Ishikawa (cell line): ENCODE data around the gene ZNF479.

Experiments used
- CEBPB ChIP-seq: IDR thresholded peaks from 2 replicates; pipeline ENCODE4 v1.6.1; 2012
- CREB1 ChIP-seq: IDR thresholded peaks from 2 replicates; pipeline ENCODE4 v1.6.1; 2012; ENCODE audit warnings: low read depth
- EGR1 ChIP-seq: IDR thresholded peaks from 2 replicates; pipeline ENCODE4 v1.6.1; 2012
- EP300 ChIP-seq: IDR thresholded peaks from 2 replicates; pipeline ENCODE4 v1.6.1; 2012; ENCODE audit warnings: borderline replicate concordance
- FOXM1 ChIP-seq: IDR thresholded peaks from 2 replicates; pipeline ENCODE4 v1.6.1; 2012; ENCODE audit warnings: low read depth, borderline replicate concordance
- NFIC ChIP-seq: IDR thresholded peaks from 2 replicates; pipeline ENCODE4 v1.6.1; 2012
- RAD21 ChIP-seq: IDR thresholded peaks from 2 replicates; pipeline ENCODE4 v1.6.1; 2012; ENCODE audit warnings: low read depth
- REST ChIP-seq: IDR thresholded peaks from 2 replicates; pipeline ENCODE4 v1.6.1; 2012; ENCODE audit warnings: low read depth, mild to moderate bottlenecking
- TAF1 ChIP-seq: IDR thresholded peaks from 2 replicates; pipeline ENCODE4 v1.6.1; 2012; ENCODE audit warnings: low read depth, mild to moderate bottlenecking
- TCF12 ChIP-seq: IDR thresholded peaks from 2 replicates; pipeline ENCODE4 v1.6.1; 2012; ENCODE audit warnings: low read depth
- TEAD4 ChIP-seq: IDR thresholded peaks from 2 replicates; pipeline ENCODE4 v1.6.1; 2012
- YY1 ChIP-seq: IDR thresholded peaks from 2 replicates; pipeline ENCODE4 v1.6.1; 2012; ENCODE audit warnings: low read depth
- ZBTB7A ChIP-seq: IDR thresholded peaks from 2 replicates; pipeline ENCODE4 v1.6.1; 2012; ENCODE audit warnings: low read depth
- TF ChIP-seq, protein P1 (sequence below): IDR thresholded peaks from 2 replicates; pipeline ENCODE4 v1.6.1; 2012
- TF ChIP-seq, protein P2 (sequence below): IDR thresholded peaks from 2 replicates; pipeline ENCODE4 v1.6.1; 2012

Gene ZNF479

GRCh38 chr7:57178768-57179139 lies 46.5 kb upstream of the ZNF479 start:
- no peak for TF ChIP-seq TCF12
- TF ChIP-seq, protein P1, sequence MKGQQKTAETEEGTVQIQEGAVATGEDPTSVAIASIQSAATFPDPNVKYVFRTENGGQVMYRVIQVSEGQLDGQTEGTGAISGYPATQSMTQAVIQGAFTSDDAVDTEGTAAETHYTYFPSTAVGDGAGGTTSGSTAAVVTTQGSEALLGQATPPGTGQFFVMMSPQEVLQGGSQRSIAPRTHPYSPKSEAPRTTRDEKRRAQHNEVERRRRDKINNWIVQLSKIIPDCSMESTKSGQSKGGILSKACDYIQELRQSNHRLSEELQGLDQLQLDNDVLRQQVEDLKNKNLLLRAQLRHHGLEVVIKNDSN, result no peak
- TF ChIP-seq, protein P2, sequence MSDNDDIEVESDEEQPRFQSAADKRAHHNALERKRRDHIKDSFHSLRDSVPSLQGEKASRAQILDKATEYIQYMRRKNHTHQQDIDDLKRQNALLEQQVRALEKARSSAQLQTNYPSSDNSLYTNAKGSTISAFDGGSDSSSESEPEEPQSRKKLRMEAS, result no peak
- no peak for TF ChIP-seq EP300
- TF ChIP-seq FOXM1, result no peak
- no peak for TF ChIP-seq YY1
- no peak for TF ChIP-seq CREB1
- no peak for TF ChIP-seq NFIC
- TF ChIP-seq RAD21, result no peak
- TF ChIP-seq ZBTB7A, result no peak
- no peak for TF ChIP-seq EGR1
- no peak for TF ChIP-seq TEAD4
- TF ChIP-seq REST, result no peak

- TF ChIP-seq TEAD4, result no peak
- TF ChIP-seq TCF12, result no peak
- TF ChIP-seq REST, result no peak
- no peak for TF ChIP-seq CREB1
- TF ChIP-seq YY1, result no peak
- TF ChIP-seq TAF1, result no peak
- TF ChIP-seq, protein P1, result no peak
- TF ChIP-seq FOXM1, result no peak
- TF ChIP-seq EGR1, result no peak
- TF ChIP-seq ZBTB7A, result no peak
Observed at GRCh38 chr7:57177856-57178767, 45.9 kb upstream of the ZNF479 start.

GRCh38 chr7:57176928-57177635 lies 44.8 kb upstream of the ZNF479 start:
- TF ChIP-seq, protein P1, result no peak
- no peak for TF ChIP-seq CREB1
- TF ChIP-seq TCF12, result no peak
- TF ChIP-seq FOXM1, result no peak
- TF ChIP-seq RAD21, result no peak
- no peak for TF ChIP-seq EP300
- TF ChIP-seq, protein P2, result no peak
- no peak for TF ChIP-seq NFIC
- TF ChIP-seq ZBTB7A, result no peak
- TF ChIP-seq EGR1, result no peak
- TF ChIP-seq TAF1, result no peak
- TF ChIP-seq REST, result no peak
- no peak for TF ChIP-seq YY1
- TF ChIP-seq CEBPB, result no peak
- no peak for TF ChIP-seq TEAD4
